ENCODE measurements around the gene N4BP2L2. TPM values are rescaled to one million over a fixed set of nuclear protein-coding genes. Genes with fewer than 3 reads are reported as not detected.

Gene N4BP2L2
- total and polyA plus RNA-seq, 2 donors (not counting 3 experiments of a cell fraction or from before 2014, with no cell fraction given), result 21.7 to 101 TPM

DNA sequence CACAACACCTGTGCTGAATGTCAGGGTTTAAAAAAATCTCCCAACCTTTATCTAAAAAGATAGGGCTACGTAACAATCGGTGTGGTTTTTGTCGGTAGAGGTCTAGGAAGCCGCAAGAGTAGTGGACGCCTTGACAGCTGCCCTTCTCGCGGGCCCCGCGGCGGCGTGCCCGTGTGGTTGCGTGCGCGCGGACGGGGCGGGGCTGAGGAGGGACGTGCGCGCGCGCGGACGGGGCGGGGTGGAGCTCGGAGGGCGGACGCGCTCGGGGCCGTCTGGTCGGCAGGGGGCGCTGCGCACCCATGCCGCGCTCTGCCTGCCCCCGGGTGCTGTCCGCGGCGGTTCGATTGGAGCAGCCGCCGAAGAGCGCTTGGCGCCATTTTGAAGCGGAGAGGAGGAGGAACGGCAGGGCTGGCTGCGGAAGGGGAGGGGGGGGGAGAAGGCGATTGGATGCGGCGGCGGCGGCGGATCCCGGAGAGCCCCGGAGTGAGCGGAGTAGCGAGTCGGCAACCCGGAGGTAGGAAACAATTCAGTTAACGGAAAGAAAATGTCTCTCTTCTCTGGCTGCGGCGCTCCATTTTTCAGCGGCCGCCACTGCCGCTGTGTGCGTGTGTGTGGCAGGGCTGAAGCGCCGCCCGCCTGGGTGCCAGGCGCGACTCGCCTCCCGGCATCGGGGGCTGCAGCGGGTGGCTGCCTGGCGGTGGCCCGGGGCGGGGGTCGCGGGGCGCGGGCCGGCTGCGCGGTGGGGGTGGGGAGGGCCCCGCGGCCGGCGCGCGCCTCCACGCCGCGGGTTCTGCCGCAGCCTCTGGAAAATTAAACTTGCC, 47.7 kb upstream of the N4BP2L2 start, which contains the start of gene PDS5B:
Gene PDS5B (plus strand): TSS at position 373 of the 821 bp plus-strand sequence. CDS start 62,321 bp downstream, outside the sequence.
- ChIA-PET POLR2A (interaction anchor here (1.0 kb wide), 1 partner anchor 957 kb away, joined by 3 read pairs; no protein-coding TSS in a partner anchor), CTCF (interaction anchor here (0.6 to 3.3 kb wide), 34 partner anchors 14 to 1491 kb away, joined by 3 to 70 read pairs (median 5); partner anchors contain the start of genes BRCA2, N4BP2L2 and ZAR1L)
- H3K9me3 ChIP-seq (replicated peaks; ENCODE audit: control insufficient read depth, insufficient read depth, low read length), result no peaks in the 10 kb centered on the region
- peak within 1 kb of the TSS; percentile 96 for H3K9ac ChIP-seq (replicated peaks; ENCODE audit: extremely low read depth, insufficient read depth, low read length)
- FAIRE-seq (peak; percentile 78), DNase-seq (ENCODE audit: low read depth, low spot score) (peak; percentile 96)
- TF ChIP-seq GATA2 (IDR thresholded peaks at IDR 0.05; ENCODE audit: insufficient read depth, insufficient read length, low read depth, low read length) (no peak), POLR2AphosphoS5 (IDR thresholded peaks at IDR 0.05; ENCODE audit: insufficient read depth, low read depth, low read length) (peak; percentile 87), FOS (IDR thresholded peaks at IDR 0.05; ENCODE audit: borderline replicate concordance, insufficient read depth, low read length) (no peak), POLR2A (IDR thresholded peaks at IDR 0.05; ENCODE audit: low read depth, low read length) (peak; percentile 83), JUN (IDR thresholded peaks at IDR 0.05; ENCODE audit: borderline replicate concordance, insufficient read depth, insufficient read length, low read depth) (no peak), MAX (IDR thresholded peaks at IDR 0.05; ENCODE audit: insufficient read depth, insufficient read length) (no peak), MYC (IDR thresholded peaks at IDR 0.05; ENCODE audit: low read depth, low read length) (no peak), EZH2 (IDR thresholded peaks at IDR 0.05; ENCODE audit: borderline replicate concordance, low read depth, low read length, severe bottlenecking) (no peak)
- TF ChIP-seq, protein P1, sequence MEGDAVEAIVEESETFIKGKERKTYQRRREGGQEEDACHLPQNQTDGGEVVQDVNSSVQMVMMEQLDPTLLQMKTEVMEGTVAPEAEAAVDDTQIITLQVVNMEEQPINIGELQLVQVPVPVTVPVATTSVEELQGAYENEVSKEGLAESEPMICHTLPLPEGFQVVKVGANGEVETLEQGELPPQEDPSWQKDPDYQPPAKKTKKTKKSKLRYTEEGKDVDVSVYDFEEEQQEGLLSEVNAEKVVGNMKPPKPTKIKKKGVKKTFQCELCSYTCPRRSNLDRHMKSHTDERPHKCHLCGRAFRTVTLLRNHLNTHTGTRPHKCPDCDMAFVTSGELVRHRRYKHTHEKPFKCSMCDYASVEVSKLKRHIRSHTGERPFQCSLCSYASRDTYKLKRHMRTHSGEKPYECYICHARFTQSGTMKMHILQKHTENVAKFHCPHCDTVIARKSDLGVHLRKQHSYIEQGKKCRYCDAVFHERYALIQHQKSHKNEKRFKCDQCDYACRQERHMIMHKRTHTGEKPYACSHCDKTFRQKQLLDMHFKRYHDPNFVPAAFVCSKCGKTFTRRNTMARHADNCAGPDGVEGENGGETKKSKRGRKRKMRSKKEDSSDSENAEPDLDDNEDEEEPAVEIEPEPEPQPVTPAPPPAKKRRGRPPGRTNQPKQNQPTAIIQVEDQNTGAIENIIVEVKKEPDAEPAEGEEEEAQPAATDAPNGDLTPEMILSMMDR (IDR thresholded peaks at IDR 0.05; ENCODE audit: extremely low read depth in 1 of 2, insufficient read depth in 1 of 2, low read depth in 1 of 2, low read length in 2 of 2), result peak; percentile 76 to 93
- H3K27me3 ChIP-seq (ENCODE audit: control insufficient read depth in 2 of 2, insufficient read depth in 2 of 2, low read length in 2 of 2), result peaks cover 0 to 1% of the 10 kb centered on the region in 2 experiments
- no peaks in the 10 kb centered on the region for H3K9me1 ChIP-seq (replicated peaks; ENCODE audit: control insufficient read depth, extremely low read depth, insufficient read depth, low read length)
- H3K4me3 ChIP-seq (replicated peaks in 1 of 3; ENCODE audit: insufficient read depth in 1 of 3, low read depth in 1 of 3, low read length in 3 of 3), result peak within 1 kb of the TSS; percentile 43 to 98 (median 89)
- H2AFZ ChIP-seq (ENCODE audit: low read depth, low read length), result peak within 1 kb of the TSS; percentile 100
- intact Hi-C loops (cut with micrococcal nuclease), result loop anchor here (1.0 to 10.0 kb wide), 14 partner anchors 47 to 1138 kb away; partner anchors contain the start of genes BRCA2, KL, N4BP2L2 and STARD13
- BruUV-seq (replicated peaks), result no TSS peak
- peaks cover 41% of the 10 kb centered on the region for H3K79me2 ChIP-seq (ENCODE audit: control insufficient read depth, insufficient read depth, low read length)
- peak within 1 kb of the TSS; percentile 100 for H3K4me2 ChIP-seq (ENCODE audit: insufficient read depth, low read length)
- H4K20me1 ChIP-seq (replicated peaks; ENCODE audit: control insufficient read depth, extremely low read depth, insufficient read depth, low read length), result peaks cover 3% of the 10 kb centered on the region
- peaks cover 20% of the 10 kb centered on the region for H3K4me1 ChIP-seq (ENCODE audit: control insufficient read depth, extremely low read depth, insufficient read depth, low read length)
- no peaks in the 10 kb centered on the region for H3K36me3 ChIP-seq (ENCODE audit: control insufficient read depth in 2 of 2, extremely low read depth in 1 of 2, insufficient read depth in 2 of 2, low read length in 2 of 2)
- peak within 1 kb of the TSS; percentile 86 for H3K27ac ChIP-seq (ENCODE audit: insufficient read depth, low read depth, low read length)
- dilution Hi-C loops (cut with MboI; ENCODE audit: extremely low pct_ligation_motif_present, low sequenced_read_pairs), result no loop called here
